DMS79 (cell line): ENCODE measurements around the gene APOBEC2.

Experiments
- DNase-seq: peaks from one replicate; lab custom pipeline; 2025; lab: John Stamatoyannopoulos, UW

APOBEC2 gene

DNA sequence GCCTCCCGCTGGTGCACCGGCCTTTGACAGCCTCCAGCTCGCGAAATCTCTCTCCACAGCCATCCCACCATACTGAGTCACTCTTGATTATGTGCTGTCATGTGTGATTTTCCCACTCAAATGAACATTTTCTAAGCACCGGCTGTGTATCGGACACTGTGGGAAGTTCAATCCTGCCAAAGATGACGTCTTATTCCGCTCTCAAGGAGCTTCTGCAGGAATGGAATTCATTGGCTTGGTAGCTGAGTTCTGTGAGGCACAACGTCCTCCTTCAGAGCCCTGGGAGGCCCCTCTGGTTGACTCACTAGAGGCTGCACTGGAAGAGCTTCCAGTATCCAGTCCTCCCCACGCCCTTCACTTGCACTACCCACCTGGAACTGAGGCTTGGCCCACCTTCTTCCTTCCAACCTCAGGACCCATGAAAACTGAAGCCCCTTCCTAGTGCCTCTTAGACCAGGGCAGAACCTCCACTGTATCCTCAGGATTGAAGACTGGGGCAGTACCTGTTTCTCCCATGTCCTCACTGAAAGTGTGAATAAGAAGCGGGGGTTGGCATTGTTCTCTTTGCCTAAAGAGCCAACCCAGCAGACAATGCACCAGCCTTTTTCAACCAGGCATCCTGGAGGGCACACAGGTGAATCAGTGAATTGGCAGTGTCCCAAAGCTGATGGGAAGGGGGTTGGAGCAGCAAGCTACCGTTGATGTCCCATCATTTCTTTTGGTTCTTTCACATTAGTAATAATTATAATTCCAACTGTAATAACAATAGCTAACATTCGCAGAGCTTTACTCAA is 15.7 kb upstream of the APOBEC2 start:
- no peak for DNase-seq

GRCh38 chr6:41038205-41038604 is 14.8 kb upstream of the APOBEC2 start:
- DNase-seq, result no peak

GRCh38 chr6:41039060-41039998 is 13.7 kb upstream of the APOBEC2 start, which contains the start of gene UNC5CL:
TSS of gene UNC5CL (minus strand) at chr6:41039221. CDS start at chr6:41035074, 4,147 bp downstream.
- peak; percentile 22 for DNase-seq

DNA sequence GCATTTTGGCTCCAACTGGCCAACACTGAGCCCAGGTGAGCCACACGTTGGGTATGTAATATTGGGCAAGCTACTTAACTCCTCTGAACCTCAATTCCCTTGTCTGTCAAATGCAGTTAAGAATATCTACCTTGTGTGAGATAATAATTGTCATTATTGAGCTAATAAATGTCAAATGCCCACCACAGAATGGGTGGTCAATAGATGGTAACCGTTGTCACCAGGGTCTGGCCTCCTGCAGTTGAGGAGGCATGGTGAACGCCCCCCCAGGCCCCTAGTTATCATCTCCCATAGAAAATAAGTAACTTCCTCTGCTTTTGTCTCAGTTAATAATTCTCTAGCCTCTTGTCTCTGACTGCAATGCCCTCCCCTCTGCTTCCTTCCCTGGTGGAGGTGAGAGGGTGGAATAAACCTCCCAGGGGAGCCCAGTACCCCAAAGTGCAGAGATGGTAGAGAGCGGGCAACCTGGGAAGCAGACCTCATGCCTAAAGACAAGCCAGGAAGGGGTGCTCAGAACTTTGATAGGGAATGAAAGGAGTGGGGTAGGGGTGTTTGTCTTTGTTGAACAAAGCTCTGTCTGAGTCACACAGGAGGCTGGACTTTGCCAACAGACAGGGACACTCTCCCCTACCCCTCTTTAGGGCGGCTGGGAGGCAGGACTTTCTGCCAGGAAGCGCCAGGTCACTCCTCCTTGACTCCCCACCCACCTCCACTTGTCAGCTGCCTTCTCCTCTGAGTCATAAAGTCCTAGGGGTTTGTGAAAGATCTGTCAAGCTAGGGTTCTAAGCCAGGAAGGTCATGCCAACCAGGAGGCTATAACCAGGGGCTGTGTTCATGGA is 12.7 kb upstream of the APOBEC2 start:
- DNase-seq, result no peak

- DNase-seq, result no peak
These were observed 12.0 kb upstream of the APOBEC2 start for GRCh38 chr6:41040940-41041536.

DNA sequence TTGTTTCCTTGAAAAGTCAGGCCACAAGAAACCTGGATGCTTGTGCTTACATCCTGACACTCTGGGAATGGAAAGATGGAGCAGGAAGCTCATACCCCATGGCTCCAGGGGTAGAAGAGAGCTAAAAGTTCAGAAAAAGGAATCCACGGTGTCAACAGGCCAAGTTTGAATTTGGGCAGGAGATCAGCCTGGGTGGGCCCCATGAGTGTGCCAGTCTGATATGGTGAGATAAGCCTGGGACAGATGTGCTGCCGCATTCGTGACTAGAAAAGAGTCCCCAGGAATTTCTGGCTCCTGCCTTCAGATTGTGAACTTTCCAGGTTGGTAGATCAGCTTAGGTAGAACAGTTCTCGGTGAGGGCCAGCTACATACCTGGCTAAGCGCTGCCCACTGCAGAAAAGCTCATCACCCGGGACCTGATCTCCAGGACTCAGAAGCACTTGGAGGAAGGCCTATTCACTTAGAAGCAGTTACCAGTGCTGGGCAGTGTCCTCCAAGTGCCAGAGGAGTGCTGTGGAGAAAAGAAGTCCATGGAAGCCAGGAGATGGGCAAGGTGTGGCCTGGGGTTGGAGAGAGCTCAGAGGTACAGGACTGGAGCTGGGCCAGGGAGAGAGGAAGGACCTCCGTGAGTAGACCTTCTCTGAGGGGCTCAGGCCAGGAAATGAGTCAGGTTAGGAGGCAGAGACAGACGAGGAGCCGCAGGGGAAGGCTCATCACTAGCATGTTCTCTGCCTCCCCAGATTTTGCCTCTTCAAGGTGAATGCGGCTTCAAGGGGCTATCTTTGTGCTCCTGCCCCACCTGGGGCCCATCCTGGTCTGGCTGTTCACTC is 10.6 kb upstream of the APOBEC2 start, which contains the start of gene TSPO2:
Gene TSPO2 (plus strand): TSS at position 242 of the 830 bp plus-strand sequence. CDS start 519 bp downstream, at position 761.
- no peak for DNase-seq

DNA sequence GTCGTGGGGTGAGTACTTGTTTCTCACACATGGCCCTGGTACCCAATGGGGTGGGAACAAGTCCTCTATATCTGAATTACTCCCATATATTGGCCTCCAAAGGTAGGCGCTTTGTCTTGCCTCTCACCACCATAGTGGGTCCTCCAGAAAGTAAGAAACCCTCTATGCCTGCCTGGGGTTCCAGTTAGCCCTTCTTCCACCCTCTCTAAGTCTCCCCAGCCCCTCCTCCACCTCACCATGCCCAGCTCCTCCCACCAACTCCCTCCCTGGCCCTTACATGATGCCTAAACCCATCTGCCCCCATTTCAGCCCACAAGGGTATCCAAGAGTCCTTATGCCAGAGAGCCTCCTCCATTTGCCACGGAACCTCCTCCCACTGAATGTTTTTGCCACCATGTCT is 9.9 kb upstream of the APOBEC2 start:
- DNase-seq, result no peak

GRCh38 chr6:41045664-41046063 is 7.3 kb upstream of the APOBEC2 start:
- peak; percentile 48 for DNase-seq

- no peak for DNase-seq
These were observed 6.9 kb upstream of the APOBEC2 start for GRCh38 chr6:41046084-41046483.

DNA sequence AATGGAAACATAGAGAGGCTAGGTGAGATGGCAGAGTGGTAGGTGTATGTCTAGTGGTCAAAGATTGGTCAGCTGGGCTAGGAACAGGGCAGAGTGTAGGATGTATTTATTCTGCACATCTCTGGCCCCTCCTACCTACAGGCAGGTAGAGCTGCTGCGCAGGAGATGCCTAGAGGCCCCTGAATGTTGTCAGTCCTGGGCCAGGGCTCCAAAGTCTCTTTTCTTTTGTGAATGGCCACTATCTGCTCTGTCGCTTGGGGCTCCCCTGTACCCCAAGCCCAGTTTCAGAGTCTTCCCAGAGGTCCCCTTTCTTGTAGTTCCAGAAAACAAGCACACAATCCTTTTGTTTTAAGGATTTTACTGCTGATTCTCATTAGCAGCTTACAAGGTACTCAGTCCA is 5.7 kb upstream of the APOBEC2 start:
- DNase-seq, result no peak

DNA sequence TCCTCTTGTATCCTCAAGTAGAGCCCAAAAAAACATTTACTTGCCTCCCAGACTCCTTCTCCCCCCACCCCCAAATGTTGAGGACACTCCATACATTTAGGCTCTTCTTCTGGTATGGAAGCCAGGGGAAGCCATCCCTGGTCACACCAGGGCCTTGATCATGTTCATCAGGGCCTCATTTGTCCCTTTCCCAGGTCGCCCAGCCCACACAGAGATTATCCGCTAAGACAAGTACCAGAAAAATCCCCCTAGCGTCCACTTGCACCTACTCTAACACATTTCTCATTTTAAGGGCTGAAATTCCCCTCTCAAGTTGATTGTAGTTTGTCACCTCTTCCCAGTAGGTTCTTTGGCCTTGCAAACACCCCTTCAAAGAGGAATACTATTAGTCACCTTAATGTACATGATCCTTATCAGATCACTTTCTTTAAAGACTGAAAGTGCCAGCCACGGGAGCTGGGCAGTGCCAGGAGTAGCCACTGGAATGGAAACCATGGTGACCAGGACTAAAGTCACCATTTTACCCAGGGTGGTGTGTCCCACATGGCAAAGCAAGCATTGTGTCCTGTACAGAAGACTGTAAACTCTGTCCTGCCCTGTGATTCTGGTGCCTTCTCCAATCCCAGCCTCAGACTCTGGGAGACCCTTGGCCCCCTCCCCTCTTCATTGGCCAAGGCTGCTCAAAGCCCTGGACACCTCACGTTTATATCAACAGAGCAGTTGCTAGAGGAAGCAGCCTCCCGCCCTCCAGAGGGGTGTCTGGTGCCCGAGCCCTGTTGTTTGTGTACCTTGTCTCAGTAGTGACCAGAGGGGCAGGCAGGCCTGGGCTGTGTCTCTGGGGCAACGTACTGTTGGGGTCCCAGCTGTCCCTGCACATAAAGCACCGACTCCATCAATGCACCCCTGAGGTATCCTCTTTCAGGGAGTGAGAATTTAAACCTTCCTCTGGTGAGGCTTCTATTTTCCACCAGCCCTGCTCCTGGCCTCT is 5.0 kb upstream of the APOBEC2 start:
- DNase-seq, result no peak

DNA sequence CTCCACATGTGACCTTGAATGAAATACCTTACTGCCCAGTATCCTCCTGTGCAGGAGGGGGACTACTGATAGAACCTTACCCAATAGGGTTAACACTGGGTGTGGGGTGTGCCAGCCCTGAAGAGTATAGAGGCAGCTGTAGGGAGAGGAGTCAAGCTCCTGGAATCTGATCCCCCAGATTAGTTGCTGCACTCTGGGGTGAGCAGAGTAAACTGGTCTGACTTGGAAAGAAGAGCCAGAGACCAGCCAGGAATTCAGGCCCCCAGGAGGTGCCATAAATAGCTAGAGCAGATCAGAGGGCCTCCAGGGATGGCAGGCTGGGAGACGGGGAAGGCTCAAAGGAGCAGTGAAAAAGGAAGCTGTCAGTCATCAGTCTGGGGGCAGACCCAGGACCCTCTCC is 3.5 kb upstream of the APOBEC2 start:
- no peak for DNase-seq

- DNase-seq, result no peak
These were observed 3.0 kb upstream of the APOBEC2 start for GRCh38 chr6:41049955-41050354.

DNA sequence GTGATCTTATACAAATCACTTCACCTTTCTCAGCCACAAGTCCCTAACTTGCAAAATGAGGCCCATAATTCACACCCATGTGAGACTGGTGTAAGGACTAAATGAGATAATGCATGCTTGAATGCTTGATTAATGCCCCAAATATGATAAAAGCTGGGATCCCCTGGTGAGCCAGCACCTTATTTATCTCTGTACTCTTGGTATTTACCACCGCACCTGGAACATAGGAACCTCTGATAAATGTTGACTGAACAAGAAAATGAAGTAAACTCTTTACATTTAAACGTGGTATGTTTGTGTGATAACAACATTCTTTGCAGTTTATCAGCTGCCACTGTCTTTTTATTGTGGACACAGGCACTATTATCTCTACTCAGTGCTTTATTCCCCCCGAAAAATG is 2.5 kb upstream of the APOBEC2 start:
- no peak for DNase-seq

- no peak for DNase-seq
These were observed 1.1 kb upstream of the APOBEC2 start for GRCh38 chr6:41051873-41052272.

DNA sequence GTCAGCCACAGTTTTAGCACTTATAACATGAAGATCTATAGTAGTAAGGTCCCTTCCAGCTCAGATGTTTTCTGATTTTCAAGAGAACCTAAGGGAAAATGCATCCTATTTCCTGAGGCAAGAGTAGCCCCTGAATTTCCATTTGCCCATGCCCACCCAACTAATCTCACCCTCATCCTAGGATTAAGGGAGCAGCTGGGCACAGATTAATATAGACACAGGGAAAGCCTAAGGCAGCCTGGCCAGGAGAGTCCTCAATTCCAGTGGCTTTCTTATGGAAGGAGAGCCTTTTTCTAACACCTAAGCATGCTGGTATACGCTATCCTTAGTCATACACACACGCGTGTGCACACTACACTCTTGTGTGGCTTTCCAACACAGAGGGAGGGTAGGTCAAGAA is 1.5 kb downstream of the APOBEC2 start:
- DNase-seq, result no peak

DNA sequence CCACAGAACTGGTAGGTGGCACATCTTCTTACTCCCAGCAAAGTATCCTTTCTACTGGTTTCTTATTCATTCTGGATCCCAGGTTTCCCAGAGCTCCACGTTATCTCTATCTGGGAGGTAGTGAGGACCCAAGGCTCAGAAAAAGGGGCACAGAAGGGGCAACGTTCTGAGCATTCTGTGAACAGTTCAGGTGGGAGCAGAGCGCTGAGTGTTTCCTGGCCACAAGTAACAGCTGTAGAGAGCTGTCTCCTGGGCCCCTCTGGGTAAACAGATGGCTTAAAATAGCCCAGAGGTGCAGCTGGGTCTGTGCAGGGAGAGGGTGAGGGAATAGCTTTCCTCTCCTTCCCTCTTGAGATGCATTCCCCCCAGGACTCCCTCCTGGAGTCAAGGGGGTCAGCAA is 2.1 kb downstream of the APOBEC2 start:
- DNase-seq, result no peak

GRCh38 chr6:41056768-41057490 is 3.9 kb downstream of the APOBEC2 start:
- no peak for DNase-seq

DNA sequence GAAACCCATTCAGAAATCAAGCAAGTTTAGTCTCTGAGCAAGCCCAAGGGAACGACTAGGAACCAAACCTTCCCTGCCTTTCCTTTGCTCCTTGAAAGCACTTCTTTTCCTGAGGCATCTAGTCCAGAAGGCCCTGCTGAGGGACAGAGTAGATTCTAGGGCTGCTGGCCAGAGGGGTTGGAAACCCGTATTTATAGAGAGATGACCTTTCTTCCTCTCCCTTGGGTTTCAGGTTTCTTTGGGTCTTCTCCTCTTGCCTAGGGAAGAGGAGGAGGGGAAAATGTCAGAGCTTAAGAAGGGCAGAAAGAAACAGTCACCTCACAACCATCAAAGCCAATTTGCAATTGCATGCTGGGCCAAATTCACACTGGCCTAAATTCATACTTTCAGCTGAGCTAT is 5.8 kb downstream of the APOBEC2 start:
- DNase-seq, result no peak
